Skeletal muscle cell (primary cell): Measurements from ENCODE around the gene OR8B4.
"Not testable (repeated sequence)": the region's sequence is repeated elsewhere in the genome, so short reads cannot be mapped to it uniquely, and the experiment has no call there.

ENCODE experiments used
- DNase-seq: peaks from one replicate; pipeline ENCODE4 v3.0.0-alpha.2; 2010; ENCODE audit warnings: low read depth
- H3K4me3 ChIP-seq: 2 replicates; pipeline ENCODE4 v1.5.1; 2011; ENCODE audit warnings: low read depth, mild to moderate bottlenecking, control low read depth, low read length, moderate library complexity

The OR8B4 gene

GRCh38 chr11:124415356-124415923 is 9.2 kb downstream of the OR8B4 start:
- no peak overlapping the region for H3K4me3 ChIP-seq
- DNase-seq = peak; percentile 21

- DNase-seq = no peak
- H3K4me3 ChIP-seq = no peak overlapping the region
Observed at GRCh38 chr11:124409906-124410305, 14.8 kb downstream of the OR8B4 start.

GRCh38 chr11:124405581-124405980 is 19.1 kb downstream of the OR8B4 start:
- DNase-seq = peak; percentile 11

GRCh38 chr11:124403186-124403585 is 21.5 kb downstream of the OR8B4 start:
- DNase-seq = not testable (repeated sequence)

More at GRCh38 chr11:124405581-124405980, 19.1 kb downstream of the OR8B4 start:
- H3K4me3 ChIP-seq = no peak overlapping the region

GRCh38 chr11:124402326-124402922 is 22.2 kb downstream of the OR8B4 start:
- peak; percentile 58 for DNase-seq
- no peak overlapping the region for H3K4me3 ChIP-seq

More at GRCh38 chr11:124403186-124403585, 21.5 kb downstream of the OR8B4 start:
- H3K4me3 ChIP-seq = not testable (repeated sequence)

- no peak within 1 kb of the TSS for H3K4me3 ChIP-seq
- no peak for DNase-seq
Observed at GRCh38 chr11:124398924-124399323, 25.7 kb downstream of the OR8B4 start, which contains the start of gene OR8B3. Gene OR8B3 (minus strand): TSS chr11:124399024. CDS start chr11:124397351, 1,673 bp downstream.

GRCh38 chr11:124396847-124397246 is 27.8 kb downstream of the OR8B4 start:
- not testable (repeated sequence) for DNase-seq, H3K4me3 ChIP-seq

GRCh38 chr11:124394408-124394807 is 30.3 kb downstream of the OR8B4 start:
- no peak overlapping the region for H3K4me3 ChIP-seq
- DNase-seq = peak; percentile 14

GRCh38 chr11:124384399-124384798 is 40.3 kb downstream of the OR8B4 start, which contains the start of gene OR8B2:
Gene OR8B2 (minus strand): TSS chr11:124384499. CDS start chr11:124383343, 1,156 bp downstream.
- no peak within 1 kb of the TSS for H3K4me3 ChIP-seq
- DNase-seq = no peak

GRCh38 chr11:124382857-124383256 is 41.8 kb downstream of the OR8B4 start:
- not testable (repeated sequence) for H3K4me3 ChIP-seq, DNase-seq

GRCh38 chr11:124380585-124380984 is 44.1 kb downstream of the OR8B4 start:
- no peak for DNase-seq
- H3K4me3 ChIP-seq = no peak overlapping the region

GRCh38 chr11:124376280-124376679 is 48.4 kb downstream of the OR8B4 start:
- H3K4me3 ChIP-seq = no peak overlapping the region

More at GRCh38 chr11:124376280-124376679, 48.4 kb downstream of the OR8B4 start:
- no peak for DNase-seq
